Suprapubic skin (tissue), 4 donors: ENCODE data around the gene SRA1.
"Not testable (repeated sequence)": the region's sequence is repeated elsewhere in the genome, so short reads cannot be mapped to it uniquely, and the experiment has no call there.

Experiments
- EP300 ChIP-seq: sonication (generic); formaldehyde crosslinking; IDR thresholded peaks from one replicate; pipeline ENCODE4 v1.6.1; 2017; ENCODE audit warnings: antibody characterized with exemption
- POLR2A ChIP-seq, 2 donors: fragments of 450-650 bp; IDR thresholded peaks; one replicate each; pipeline ENCODE4 v1.6.1; 2017; ENCODE audit warnings: antibody characterized with exemption in 2 of 2, mild to moderate bottlenecking in 2 of 2, moderate library complexity in 2 of 2
- POLR2AphosphoS5 ChIP-seq, 3 donors: sonication (generic); formaldehyde crosslinking; IDR thresholded peaks; one replicate each; pipeline ENCODE4 v1.6.1; 2017; ENCODE audit warnings: antibody characterized with exemption in 3 of 3
- TF ChIP-seq, protein P1 (sequence below), 2 donors: fragments of 200-600 bp in 1 of 2; fragments of 450-650 bp in 1 of 2; sonication (generic) in 1 of 2; IDR thresholded peaks; one replicate each; pipeline ENCODE4 v1.5.1; 2016 to 2019; ENCODE audit warnings: antibody characterized with exemption in 2 of 2, mild to moderate bottlenecking in 1 of 2, moderate library complexity in 1 of 2

DNA sequence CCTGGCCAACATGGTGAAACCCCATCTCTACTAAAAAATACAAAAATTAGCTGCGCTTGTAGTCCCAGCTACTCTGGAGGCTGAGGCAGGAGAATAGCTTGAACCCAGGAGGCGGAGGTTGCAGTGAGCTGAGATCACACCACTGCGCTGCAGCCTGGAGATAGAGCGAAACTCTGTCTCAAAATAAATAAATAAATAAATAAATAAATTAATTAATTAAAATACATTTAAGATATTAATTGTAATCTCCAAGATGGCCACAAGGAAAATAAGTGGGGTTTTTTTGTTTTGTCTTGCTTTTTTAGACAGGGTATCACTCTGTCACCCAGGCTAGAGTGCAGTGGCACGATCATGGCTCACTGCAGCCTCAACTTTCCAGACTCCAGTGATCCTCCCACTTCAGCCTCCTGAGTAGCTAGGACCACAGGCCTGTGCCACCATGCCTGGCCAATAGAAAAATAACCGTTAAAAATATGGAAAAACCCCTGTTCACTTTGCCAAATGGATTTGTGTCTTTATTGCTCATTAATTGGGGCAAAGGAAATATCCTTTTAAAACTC lies 22.0 kb upstream of the SRA1 start:
- not testable (repeated sequence) for TF ChIP-seq EP300; POLR2A (IDR thresholded peaks at IDR 0.05); POLR2AphosphoS5 (IDR thresholded peaks at IDR 0.05)
- TF ChIP-seq, protein P1, sequence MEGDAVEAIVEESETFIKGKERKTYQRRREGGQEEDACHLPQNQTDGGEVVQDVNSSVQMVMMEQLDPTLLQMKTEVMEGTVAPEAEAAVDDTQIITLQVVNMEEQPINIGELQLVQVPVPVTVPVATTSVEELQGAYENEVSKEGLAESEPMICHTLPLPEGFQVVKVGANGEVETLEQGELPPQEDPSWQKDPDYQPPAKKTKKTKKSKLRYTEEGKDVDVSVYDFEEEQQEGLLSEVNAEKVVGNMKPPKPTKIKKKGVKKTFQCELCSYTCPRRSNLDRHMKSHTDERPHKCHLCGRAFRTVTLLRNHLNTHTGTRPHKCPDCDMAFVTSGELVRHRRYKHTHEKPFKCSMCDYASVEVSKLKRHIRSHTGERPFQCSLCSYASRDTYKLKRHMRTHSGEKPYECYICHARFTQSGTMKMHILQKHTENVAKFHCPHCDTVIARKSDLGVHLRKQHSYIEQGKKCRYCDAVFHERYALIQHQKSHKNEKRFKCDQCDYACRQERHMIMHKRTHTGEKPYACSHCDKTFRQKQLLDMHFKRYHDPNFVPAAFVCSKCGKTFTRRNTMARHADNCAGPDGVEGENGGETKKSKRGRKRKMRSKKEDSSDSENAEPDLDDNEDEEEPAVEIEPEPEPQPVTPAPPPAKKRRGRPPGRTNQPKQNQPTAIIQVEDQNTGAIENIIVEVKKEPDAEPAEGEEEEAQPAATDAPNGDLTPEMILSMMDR (IDR thresholded peaks at IDR 0.05) = not testable (repeated sequence)
